Head of caudate nucleus (tissue), 42 donors: ENCODE results near the gene CACNA2D2.

ENCODE experiments used
- DNase-seq, 42 donors: peaks; one replicate each; pipeline versions ENCODE4 v3.0.0 to v3.0.0-alpha.2; 2020 to 2021; ENCODE audit warnings: mixed read lengths in 7 of 42
- intact Hi-C: fragments of 100-400 bp; cut with DNase I; formaldehyde crosslinking; loops from one replicate; pipeline ENCODE4 v1.15.0; 2022

The CACNA2D2 gene

GRCh38 chr3:50478671-50479260, 24.7 kb downstream of the CACNA2D2 start:
- intact Hi-C loops: no loop called here
- DNase-seq: no peak

GRCh38 chr3:50478051-50478450, 25.4 kb downstream of the CACNA2D2 start:
- intact Hi-C loops: no loop called here

GRCh38 chr3:50475348-50475747, 28.1 kb downstream of the CACNA2D2 start:
- intact Hi-C loops: no loop called here
- no peak for DNase-seq

More at GRCh38 chr3:50478051-50478450, 25.4 kb downstream of the CACNA2D2 start:
- DNase-seq: no peak

GRCh38 chr3:50474717-50475116, 28.7 kb downstream of the CACNA2D2 start:
- intact Hi-C loops: no loop called here
- peak in 2 of 42 donors; percentile 39 to 49 for DNase-seq

GRCh38 chr3:50473768-50474167, 29.7 kb downstream of the CACNA2D2 start:
- peak in 18 of 42 donors; percentile 8 to 63 (median 38) for DNase-seq
- intact Hi-C loops: no loop called here

GRCh38 chr3:50472958-50473357, 30.5 kb downstream of the CACNA2D2 start:
- DNase-seq: no peak
- intact Hi-C loops: no loop called here

GRCh38 chr3:50470658-50471057, 32.8 kb downstream of the CACNA2D2 start:
- intact Hi-C loops: no loop called here

DNA sequence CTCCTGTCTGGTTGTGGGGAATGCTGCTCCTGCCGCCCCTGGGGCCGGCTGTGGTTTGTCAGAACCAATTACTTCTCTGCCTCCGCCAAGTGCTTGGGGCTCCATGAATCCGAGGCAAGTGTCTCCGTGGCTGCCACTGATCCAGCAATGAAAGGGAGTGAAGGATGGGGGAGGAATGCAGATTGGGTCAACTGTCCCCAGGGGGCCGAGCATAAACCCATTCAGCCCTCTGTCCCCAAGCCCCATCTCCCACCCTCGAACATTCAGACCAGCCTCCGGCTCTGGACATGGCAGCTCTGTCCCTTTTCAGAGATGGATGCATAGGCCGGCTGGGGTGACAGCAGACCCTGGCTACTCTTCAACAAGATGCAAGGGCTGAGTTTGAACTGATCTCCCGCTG, 35.5 kb downstream of the CACNA2D2 start:
- intact Hi-C loops: no loop called here
- no peak for DNase-seq

More at GRCh38 chr3:50470658-50471057, 32.8 kb downstream of the CACNA2D2 start:
- no peak for DNase-seq

GRCh38 chr3:50466177-50466576, 37.3 kb downstream of the CACNA2D2 start:
- peak in 2 of 42 donors; percentile 38 to 43 for DNase-seq
- intact Hi-C loops: no loop called here

DNA sequence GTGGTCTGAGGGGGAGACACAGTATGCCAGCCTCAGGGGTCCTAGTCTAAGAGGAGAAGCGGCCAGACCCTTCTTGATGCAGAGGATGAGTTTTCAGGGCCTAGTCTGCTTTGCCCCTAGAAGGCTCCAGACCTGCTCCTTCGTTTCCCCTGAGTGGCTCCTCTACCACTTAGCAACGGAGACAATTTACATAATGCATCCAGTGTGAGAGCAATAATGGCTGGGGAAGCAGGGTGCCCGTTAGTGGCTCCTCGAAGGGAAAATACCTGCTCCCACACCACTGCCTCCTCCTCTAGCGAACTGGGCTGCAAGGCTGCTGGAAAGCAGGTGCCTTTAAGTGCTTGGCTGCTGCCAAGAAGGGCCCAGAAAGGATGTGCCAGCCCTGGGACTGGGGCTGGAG, 38.9 kb downstream of the CACNA2D2 start:
- peak in 1 of 42 donors; percentile 43 for DNase-seq
- intact Hi-C loops: no loop called here

DNA sequence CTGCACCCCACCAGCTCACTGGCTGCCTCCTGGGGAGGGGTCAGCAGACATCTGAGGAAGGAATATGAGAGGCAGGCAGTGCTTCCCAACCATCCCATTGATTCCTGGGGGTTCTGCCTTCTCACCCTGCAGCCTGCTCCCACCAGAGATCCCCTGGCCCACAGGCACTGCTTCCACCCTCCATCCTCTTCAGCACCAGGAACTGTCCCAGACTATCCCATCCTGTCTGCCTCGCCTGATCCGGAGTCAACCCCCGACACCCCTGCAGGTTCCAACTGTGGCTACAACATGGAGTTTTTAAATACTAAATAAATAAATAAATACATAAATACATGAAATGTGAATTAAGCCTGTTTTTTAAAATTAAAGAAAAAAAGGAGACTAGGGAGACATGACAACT, 43.6 kb downstream of the CACNA2D2 start:
- DNase-seq: no peak
- intact Hi-C loops: no loop called here

- intact Hi-C loops: no loop called here
- DNase-seq: no peak
Measured at GRCh38 chr3:50457988-50458387, 45.4 kb downstream of the CACNA2D2 start.

- DNase-seq: no peak
- intact Hi-C loops: no loop called here
Measured at GRCh38 chr3:50455161-50456018, 48.0 kb downstream of the CACNA2D2 start.

DNA sequence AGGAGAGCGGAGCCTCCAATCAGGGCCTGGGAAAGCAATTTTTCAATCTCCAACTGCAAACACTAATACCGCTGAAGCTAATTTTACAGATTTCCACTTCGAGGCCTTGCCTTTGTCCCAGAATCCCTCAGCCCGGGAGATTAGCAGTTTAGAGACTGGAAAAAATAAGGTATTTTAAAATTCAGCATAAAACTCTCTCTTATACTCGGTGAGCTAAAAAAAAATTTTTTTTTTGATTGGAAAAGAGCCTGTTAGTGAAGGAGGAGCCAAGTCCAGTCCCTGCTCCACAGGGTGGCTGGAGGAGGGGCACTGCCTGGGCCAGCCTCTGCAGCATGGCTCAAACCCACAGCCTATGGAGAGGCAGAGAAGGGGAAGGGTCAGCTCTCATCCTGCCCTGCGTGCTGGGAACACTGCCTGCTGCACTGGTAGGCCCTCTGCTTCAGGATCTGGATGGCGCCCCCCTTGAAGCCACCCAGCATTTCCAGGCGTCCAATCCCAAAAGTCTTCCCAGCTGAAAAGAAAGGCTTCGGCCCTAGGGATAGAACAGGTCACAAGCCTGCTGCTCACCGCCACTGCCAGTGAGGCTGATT, 48.9 kb downstream of the CACNA2D2 start:
- DNase-seq: no peak
- intact Hi-C loops: no loop called here

DNA sequence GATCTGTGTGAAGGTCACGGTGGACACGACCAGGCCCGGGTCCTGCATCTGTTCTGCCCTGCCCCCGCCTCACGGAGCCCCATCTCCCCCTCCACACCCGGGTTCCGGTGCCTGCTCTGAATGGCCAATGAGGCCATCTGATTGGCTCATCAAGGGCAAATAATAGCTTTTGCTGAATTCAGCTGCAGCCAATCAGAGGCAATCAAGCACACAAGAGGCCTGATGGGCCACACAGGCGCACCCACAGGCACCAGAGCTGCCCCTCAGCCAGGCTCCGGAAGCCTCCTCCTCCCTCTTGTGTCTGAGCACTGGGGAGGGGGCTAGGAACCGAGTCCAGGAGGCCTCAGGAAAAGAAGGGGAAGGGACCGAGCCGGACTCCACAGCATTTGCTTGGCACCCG, 49.5 kb downstream of the CACNA2D2 start:
- peak in 1 of 42 donors; percentile 25 for DNase-seq
- intact Hi-C loops: no loop called here

GRCh38 chr3:50450209-50450921, 53.1 kb downstream of the CACNA2D2 start:
- peak; percentile 38 to 87 (median 66) for DNase-seq
- intact Hi-C loops: no loop called here

GRCh38 chr3:50448752-50449539, 54.5 kb downstream of the CACNA2D2 start:
- intact Hi-C loops: no loop called here
- peak in 31 of 42 donors; percentile 8 to 77 (median 39) for DNase-seq

GRCh38 chr3:50447290-50447840, 56.1 kb downstream of the CACNA2D2 start:
- DNase-seq: no peak
- intact Hi-C loops: no loop called here
